T-helper 1 cell treated with Interleukin-12 subunit alpha and Interleukin-12 subunit beta and Interleukin-4 antibody, amounts not matched to agents 30 μg/mL and 1 μg/mL, for 36 hours (primary cell): ENCODE results near the gene NPBWR2.

Experiments used
- H3K27ac Mint-ChIP-seq: one replicate; pipeline ENCODE4 v1.8.0; 2021; ENCODE audit warnings: mild to moderate bottlenecking, mixed read lengths
- H3K27me3 Mint-ChIP-seq: one replicate; pipeline ENCODE4 v1.8.0; 2021; ENCODE audit warnings: low read depth, mixed read lengths
- H3K36me3 Mint-ChIP-seq: one replicate; pipeline ENCODE4 v1.8.0; 2021; ENCODE audit warnings: low read depth, mixed read lengths
- H3K4me1 Mint-ChIP-seq: one replicate; pipeline ENCODE4 v1.8.0; 2021; ENCODE audit warnings: low read depth, mixed read lengths
- H3K4me3 Mint-ChIP-seq: one replicate; pipeline ENCODE4 v1.8.0; 2021; ENCODE audit warnings: mild to moderate bottlenecking, moderate library complexity, mixed read lengths
- H3K9me3 Mint-ChIP-seq: one replicate; pipeline ENCODE4 v1.8.0; 2021; ENCODE audit warnings: mixed read lengths

The NPBWR2 gene

DNA sequence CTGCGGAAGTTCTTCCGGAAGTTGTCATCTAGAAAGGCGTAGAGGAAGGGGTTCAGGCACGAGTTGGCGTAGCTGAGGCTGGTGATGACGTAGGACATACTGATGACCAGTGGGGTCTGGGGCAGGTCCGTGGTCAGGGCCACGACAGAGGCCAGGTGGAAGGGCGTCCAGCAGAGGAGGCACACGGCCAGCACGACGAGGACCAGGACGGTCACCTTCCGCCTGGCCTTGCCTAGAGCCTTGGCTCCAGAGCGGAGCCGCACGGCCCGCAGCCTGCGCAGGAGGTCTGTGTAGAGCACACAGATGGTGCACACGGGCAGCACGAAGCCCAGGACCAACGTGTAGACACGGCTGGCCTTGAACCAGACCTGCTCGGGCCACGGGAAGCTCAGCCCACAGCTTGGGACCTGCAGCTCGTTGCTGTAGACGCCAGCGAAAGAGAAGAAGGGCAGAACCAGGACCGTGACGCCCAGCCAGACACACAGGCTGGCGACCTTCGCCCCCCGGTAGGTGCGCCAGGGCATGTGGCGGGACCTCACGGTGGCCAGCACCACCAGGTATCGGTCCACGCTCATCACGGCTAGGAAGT, 1.4 kb downstream of the NPBWR2 start:
- no peak overlapping the region for H3K27ac Mint-ChIP-seq
- no peaks in the 10 kb centered on the region for H3K36me3 Mint-ChIP-seq
- no peaks in the 10 kb centered on the region for H3K9me3 Mint-ChIP-seq
- H3K27me3 Mint-ChIP-seq: peaks cover 22% of the 10 kb centered on the region
- no peak overlapping the region for H3K4me3 Mint-ChIP-seq
- H3K4me1 Mint-ChIP-seq: peaks cover 4% of the 10 kb centered on the region

DNA sequence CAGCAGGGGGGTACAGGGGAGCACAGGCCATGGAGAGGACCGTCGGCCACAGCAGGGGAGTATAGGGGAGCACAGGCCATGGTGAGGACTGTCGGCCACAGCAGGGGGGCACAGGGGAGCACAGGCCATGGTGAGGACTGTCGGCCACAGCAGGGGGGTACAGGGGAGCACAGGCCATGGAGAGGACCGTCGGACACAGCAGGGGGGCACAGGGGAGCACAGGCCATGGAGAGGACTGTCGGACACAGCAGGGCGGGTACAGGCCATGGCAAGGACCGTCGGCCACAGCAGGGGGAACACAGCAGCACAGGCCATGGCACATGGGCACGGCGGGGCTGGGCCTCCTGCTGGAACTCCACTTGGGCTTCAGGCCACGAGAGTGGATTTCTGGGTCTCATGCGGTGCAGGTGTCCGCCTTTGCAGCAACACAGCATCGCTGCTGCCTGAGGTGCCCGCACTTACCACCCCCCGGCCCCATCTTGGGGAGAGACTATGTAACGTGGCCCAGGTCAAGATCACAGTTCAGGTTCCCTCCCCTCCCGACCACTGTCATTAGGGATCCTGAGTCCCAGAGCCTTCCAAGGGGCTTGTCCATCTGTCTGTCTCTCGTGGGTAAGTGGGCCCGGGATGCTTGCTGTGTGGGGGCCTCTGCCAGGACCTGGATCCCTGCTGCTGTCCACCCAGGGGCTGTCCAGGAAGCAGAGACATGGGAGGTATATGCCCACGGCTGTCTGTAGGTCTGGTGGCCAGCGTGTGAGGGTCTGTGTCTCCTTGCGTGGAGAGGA, 2.5 kb downstream of the NPBWR2 start:
- Mint-ChIP-seq H3K4me3 (no peak overlapping the region), H3K27me3 (peaks cover 25% of the 10 kb centered on the region), H3K27ac (no peak overlapping the region), H3K36me3 (no peaks in the 10 kb centered on the region), H3K9me3 (no peaks in the 10 kb centered on the region), H3K4me1 (peaks cover 4% of the 10 kb centered on the region)

DNA sequence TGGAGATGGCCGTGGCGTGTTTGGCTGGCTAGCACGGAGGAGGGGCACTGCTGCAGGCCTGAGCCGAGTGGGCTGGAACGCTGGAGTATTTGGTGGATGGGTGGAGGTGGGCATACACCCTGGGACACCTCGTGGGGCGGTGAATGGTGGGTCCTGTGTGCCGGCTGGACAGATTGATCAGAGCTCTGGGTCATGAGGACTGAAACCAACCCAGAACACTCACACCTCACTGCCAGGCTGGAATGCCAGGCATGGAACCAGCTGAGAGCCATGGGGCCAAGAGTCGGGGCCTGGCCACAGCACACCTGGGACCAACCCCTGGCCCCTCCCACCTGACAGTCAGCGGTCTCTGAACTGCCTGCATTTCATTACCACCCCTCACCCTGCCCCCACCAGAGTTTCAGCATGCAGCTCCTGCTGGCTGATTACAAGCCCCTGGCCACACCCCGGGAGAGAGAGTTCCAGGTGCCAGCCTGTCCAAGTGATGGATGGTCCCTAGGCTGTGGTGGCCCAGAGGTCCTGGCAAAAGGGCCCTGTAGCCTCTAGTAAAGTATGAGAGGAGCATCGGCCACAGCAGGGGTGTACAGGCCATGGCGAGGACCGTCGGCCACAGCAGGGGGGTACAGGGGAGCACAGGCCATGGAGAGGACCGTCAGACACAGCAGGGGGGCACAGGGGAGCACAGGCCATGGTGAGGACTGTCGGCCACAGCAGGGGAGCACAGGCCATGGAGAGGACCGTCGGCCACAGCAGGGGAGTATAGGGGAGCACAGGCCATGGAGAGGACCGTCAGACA, 3.3 kb downstream of the NPBWR2 start:
- no peaks in the 10 kb centered on the region for H3K36me3 Mint-ChIP-seq
- no peak overlapping the region for H3K4me3 Mint-ChIP-seq
- peaks cover 4% of the 10 kb centered on the region for H3K4me1 Mint-ChIP-seq
- peaks cover 25% of the 10 kb centered on the region for H3K27me3 Mint-ChIP-seq
- no peaks in the 10 kb centered on the region for H3K9me3 Mint-ChIP-seq
- H3K27ac Mint-ChIP-seq: no peak overlapping the region

DNA sequence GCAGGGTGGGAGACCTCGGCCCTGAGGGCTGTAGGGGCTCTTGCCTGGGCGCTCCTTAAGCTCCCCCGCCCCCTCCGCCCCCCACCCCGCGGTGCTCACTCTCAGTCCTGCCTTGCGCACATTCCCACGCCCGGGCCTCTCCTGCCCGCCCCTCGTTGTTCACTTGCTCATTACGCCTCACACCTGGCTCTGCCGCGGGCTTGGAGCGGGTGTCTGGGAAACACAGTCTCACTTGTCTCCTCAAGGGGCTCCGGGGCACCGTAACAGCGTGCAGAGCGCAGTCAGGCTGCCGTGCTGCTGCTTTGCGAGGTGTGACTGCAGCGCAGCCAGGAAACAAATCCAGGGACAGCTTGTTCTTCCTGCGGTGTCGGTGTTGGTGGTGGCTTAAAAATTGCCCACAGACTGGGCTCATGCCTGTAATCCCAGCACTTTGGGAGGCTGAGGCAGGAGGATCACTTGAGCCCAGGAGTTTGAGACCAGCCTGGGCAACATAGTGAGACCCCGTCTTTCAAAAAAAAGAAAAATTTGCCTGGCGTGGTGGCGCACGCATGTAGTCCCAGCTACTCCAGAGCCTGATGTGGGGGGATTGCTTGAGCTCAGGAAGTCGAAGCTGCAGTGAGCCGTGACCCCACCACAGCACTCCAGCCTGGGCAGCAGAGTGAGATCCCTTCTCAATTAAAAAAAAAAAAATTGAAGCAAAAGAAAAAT, 4.6 kb downstream of the NPBWR2 start:
- Mint-ChIP-seq H3K27ac (no peak overlapping the region), H3K27me3 (peaks cover 25% of the 10 kb centered on the region), H3K4me1 (peaks cover 4% of the 10 kb centered on the region), H3K4me3 (no peak overlapping the region), H3K36me3 (no peaks in the 10 kb centered on the region), H3K9me3 (no peaks in the 10 kb centered on the region)

DNA sequence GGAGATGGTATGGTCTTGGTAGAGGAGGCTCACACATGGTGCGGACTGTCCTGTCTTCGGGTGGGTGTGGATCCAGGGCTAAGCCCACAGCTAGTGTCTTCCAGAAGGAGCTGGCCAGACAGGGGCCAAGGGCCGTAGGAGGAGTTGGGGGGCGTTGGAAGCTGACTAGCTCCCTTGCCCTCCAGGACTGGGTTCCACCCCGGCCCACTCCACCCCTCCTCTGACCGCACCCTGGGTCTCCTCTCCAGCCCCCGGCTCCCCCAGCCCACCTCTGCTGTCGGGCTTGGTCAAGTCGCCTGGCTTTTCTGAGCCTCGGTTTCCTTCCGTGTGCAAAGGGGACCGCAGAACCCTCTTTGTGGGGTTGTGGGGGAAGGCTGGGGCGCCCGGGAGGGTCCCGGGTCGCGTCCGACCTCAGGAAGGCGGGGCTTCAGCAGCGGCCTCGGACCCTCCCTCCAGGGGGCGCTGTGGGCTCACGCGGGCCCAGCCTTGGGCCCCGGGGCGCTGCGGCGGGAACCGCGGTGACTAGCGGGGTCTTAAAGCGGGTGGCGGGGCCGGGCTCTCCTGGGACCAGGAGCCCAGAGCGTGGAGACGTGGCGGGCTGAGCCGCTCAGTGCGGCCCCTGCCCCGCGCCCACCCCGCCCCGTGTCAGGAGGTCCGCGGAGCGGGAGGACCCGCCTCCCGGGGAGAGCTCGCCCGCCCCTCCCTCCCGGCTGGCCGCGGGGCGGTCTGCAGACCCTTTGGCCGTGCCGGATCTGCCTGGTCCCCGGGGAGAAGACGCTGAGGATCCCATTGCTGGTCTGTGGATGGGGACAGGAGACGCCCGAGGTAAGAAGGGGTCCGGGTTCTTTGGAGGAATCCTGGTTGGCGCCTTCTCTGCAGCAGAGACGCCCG, 5.4 kb downstream of the NPBWR2 start:
- peaks cover under 1% of the 10 kb centered on the region for H3K9me3 Mint-ChIP-seq
- H3K27me3 Mint-ChIP-seq: peaks cover 25% of the 10 kb centered on the region
- peak overlapping the region; percentile 48 for H3K4me3 Mint-ChIP-seq
- H3K27ac Mint-ChIP-seq: no peak overlapping the region
- no peaks in the 10 kb centered on the region for H3K36me3 Mint-ChIP-seq
- peaks cover 4% of the 10 kb centered on the region for H3K4me1 Mint-ChIP-seq

DNA sequence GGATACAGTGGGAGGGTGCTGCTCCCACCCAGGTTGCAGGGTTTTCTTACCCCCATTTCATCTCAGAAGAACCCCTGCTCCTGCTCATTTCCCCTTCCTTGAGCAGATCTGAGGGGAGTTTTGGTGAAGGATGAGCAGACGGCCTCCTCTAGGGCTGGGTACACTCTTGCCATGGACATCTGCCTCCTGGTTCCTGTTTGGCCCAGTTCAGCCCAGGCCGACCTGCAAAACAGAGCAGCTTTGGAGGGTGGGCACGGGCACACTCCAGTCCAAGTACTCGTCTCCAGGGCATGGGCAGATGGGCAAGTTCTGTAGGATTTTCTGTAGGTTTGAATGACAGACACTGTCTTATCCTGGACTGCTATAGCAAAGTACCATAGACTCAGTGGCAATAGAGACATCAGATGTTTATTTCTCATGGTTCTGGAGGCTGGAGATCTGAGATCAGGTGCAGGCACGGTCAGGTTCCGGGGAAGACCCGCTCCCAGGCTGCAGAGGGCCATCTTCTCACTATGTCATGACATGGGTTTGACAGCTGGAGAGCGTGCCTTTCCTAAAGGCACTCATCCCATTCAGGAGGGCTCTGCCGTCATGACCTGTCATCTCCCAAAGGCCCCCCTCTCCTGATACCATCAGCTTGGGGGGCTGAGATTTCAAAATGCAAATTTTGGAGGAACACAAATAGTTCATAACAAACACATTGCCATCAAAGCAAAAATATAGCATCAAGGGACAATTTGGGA, 6.2 kb downstream of the NPBWR2 start:
- H3K27me3 Mint-ChIP-seq: peaks cover 25% of the 10 kb centered on the region
- no peak overlapping the region for H3K27ac Mint-ChIP-seq
- peaks cover 4% of the 10 kb centered on the region for H3K4me1 Mint-ChIP-seq
- peaks cover 5% of the 10 kb centered on the region for H3K9me3 Mint-ChIP-seq
- H3K36me3 Mint-ChIP-seq: no peaks in the 10 kb centered on the region
- peak overlapping the region; percentile 48 for H3K4me3 Mint-ChIP-seq

DNA sequence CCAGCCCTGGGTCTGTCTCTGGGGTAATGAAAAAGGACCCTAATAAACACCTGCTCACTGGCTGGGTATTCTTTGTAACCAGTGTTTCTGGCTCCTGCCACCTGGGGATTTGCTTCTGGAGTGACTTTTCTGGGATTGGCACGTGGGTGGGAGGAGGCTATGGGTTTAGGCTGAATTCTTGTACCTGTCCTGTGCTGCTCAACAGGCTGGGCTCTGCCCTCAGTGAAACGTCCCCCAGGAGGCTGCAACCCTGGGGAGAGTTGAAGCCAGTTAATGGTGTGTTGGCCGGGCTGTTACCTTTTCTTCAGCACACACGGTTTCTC, 6.8 kb downstream of the NPBWR2 start:
- Mint-ChIP-seq H3K36me3 (no peaks in the 10 kb centered on the region), H3K4me1 (peaks cover 4% of the 10 kb centered on the region), H3K27me3 (peaks cover 25% of the 10 kb centered on the region), H3K27ac (no peak overlapping the region), H3K9me3 (peaks cover 5% of the 10 kb centered on the region), H3K4me3 (no peak overlapping the region)

DNA sequence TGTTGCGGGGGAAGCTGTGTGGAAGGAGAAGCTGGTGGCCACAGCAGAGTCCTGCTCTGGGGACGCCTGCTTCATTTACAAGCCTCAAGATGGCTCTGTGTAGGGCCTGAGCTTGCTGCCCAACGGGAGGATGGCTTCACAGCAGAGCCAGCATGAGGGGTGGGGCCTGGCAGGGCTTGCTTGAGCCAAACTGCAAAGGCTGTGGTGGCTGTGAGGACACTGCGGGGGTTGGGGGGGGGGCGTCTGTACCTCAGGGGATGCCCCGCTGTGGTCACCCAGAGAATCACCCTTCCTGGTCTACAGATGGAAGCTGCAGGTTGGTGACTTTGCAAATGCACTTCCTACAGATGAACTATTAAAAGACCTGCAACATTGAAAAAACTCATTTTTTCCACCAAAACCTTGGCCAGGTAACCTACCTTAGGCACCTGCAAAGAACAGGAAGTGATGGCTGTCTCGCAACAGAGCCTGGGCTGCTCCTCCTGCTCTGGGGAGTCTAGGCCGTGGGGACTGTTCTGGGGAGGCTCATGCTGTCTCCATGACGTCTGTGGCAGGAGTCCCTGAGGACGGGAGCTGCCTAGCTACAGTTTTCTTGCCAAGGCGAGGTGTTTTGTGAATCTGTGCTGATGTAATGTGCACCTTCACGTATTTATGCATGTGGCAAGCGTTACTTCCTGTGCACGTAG, 7.3 kb downstream of the NPBWR2 start:
- no peak overlapping the region for H3K4me3 Mint-ChIP-seq
- no peak overlapping the region for H3K27ac Mint-ChIP-seq
- H3K4me1 Mint-ChIP-seq: peaks cover 4% of the 10 kb centered on the region

DNA sequence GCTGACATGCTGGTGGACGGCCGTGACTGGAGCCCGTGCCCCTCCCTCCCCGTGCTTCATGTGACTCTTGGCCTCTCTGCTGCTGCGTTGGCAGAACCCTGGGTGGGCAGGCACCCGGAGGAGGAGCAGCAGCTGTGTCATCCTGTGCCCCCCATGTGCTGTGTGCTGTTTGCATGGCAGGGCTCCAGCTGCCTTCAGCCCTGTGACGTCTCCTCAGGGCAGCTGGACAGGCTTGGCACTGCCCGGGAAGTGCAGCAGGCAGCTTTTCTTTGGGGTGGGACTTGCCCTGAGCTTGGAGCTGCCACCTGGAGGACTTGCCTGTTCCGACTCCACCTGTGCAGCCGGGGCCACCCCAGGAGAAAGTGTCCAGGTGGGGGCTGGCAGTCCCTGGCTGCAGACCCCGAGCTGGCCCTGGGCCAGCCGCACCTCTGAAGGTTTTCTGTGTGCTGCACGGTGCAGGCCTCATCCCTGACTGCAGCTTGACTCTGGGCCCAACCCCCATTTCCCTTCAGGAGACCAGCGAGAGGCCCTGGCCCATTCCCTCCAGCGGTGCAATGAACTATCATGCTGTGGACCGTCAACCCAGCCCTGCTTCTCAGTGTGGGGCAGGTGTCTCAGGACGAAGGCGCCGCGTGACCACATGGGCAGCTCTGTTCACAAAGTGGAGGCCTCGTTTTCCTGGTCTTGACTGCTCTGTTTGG, 8.1 kb downstream of the NPBWR2 start:
- H3K36me3 Mint-ChIP-seq: no peaks in the 10 kb centered on the region
- peaks cover 5% of the 10 kb centered on the region for H3K9me3 Mint-ChIP-seq
- peaks cover 4% of the 10 kb centered on the region for H3K4me1 Mint-ChIP-seq
- H3K27ac Mint-ChIP-seq: no peak overlapping the region
- peaks cover 25% of the 10 kb centered on the region for H3K27me3 Mint-ChIP-seq
- no peak overlapping the region for H3K4me3 Mint-ChIP-seq

More for the DNA sequence above, 7.3 kb downstream of the NPBWR2 start:
- H3K36me3 Mint-ChIP-seq: no peaks in the 10 kb centered on the region
- H3K9me3 Mint-ChIP-seq: peaks cover 5% of the 10 kb centered on the region
- peaks cover 25% of the 10 kb centered on the region for H3K27me3 Mint-ChIP-seq

DNA sequence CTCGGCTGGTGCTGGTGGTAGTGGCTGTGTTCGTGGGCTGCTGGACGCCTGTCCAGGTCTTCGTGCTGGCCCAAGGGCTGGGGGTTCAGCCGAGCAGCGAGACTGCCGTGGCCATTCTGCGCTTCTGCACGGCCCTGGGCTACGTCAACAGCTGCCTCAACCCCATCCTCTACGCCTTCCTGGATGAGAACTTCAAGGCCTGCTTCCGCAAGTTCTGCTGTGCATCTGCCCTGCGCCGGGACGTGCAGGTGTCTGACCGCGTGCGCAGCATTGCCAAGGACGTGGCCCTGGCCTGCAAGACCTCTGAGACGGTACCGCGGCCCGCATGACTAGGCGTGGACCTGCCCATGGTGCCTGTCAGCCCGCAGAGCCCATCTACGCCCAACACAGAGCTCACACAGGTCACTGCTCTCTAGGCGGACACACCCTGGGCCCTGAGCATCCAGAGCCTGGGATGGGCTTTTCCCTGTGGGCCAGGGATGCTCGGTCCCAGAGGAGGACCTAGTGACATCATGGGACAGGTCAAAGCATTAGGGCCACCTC, 8.8 kb downstream of the NPBWR2 start:
- Mint-ChIP-seq H3K36me3 (no peaks in the 10 kb centered on the region), H3K27me3 (peaks cover 21% of the 10 kb centered on the region), H3K4me3 (no peak overlapping the region), H3K27ac (no peak overlapping the region), H3K4me1 (peaks cover 4% of the 10 kb centered on the region), H3K9me3 (peaks cover 5% of the 10 kb centered on the region)

DNA sequence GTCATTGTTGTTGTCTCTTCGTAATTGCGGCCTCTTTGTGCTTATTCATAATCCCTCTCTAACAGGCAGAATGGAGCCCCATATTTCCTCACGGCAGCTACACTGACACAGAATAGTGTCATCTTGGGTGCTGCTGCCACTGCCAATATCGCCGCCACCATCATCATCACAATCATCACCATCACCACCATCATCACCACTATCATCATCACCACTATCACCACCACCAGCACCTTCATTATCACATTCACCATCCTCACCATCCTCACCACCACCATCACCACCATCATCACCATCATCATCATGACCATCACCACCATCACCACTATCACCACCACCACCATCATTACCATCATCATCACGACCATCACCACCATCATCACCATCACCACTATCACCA, 10.8 kb downstream of the NPBWR2 start:
- no peak overlapping the region for H3K27ac Mint-ChIP-seq
- H3K4me3 Mint-ChIP-seq: no peak overlapping the region
- H3K4me1 Mint-ChIP-seq: peaks cover 4% of the 10 kb centered on the region
- no peaks in the 10 kb centered on the region for H3K36me3 Mint-ChIP-seq
- H3K27me3 Mint-ChIP-seq: peaks cover 9% of the 10 kb centered on the region
- H3K9me3 Mint-ChIP-seq: peaks cover 5% of the 10 kb centered on the region

DNA sequence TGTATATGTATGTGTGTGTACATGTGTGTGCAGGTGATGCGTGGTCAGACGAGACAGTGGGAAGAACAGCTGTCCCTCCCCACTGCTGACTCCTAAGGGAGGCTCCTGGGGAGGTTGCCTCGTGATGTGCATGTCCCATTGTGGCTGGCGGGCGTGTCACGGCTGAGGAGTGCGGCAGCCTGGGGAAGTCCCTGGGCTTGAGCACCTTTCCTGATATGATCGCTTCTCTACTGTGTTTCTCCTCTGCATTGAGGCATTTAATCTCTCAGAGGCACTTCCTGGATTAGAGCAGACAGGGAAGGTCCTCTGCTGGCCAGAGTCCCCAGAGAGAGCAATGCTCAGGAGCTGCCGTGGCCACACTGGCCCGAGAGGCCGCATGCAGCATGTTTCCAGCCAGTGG, 11.4 kb downstream of the NPBWR2 start:
- Mint-ChIP-seq H3K36me3 (no peaks in the 10 kb centered on the region), H3K4me3 (no peak overlapping the region), H3K9me3 (peaks cover 5% of the 10 kb centered on the region), H3K4me1 (peaks cover 1% of the 10 kb centered on the region), H3K27me3 (peaks cover 3% of the 10 kb centered on the region), H3K27ac (no peak overlapping the region)
